HG03571 (cell line): ENCODE results near the gene SLX9.

Experiments
- ATAC-seq: cut with Tn5 transposase; IDR thresholded peaks from one replicate; pipeline ENCODE4 v1.9.1; 2021; ENCODE audit not compliant: unreplicated experiment

SLX9 gene

GRCh38 chr21:44988607-44989536, 49.0 kb downstream of the SLX9 start:
- ATAC-seq, result no peak

GRCh38 chr21:44989537-44989886, 49.7 kb downstream of the SLX9 start:
- no peak for ATAC-seq

- no peak for ATAC-seq
Measured at GRCh38 chr21:44989943-44990780, 50.3 kb downstream of the SLX9 start.

GRCh38 chr21:44990921-44991320, 51.1 kb downstream of the SLX9 start:
- ATAC-seq, result no peak

GRCh38 chr21:44991538-44992483, 52.0 kb downstream of the SLX9 start:
- ATAC-seq, result no peak

GRCh38 chr21:44992608-44993031, 52.8 kb downstream of the SLX9 start:
- ATAC-seq, result no peak

- ATAC-seq, result no peak
Measured at GRCh38 chr21:44993321-44994046, 53.7 kb downstream of the SLX9 start.

- no peak for ATAC-seq
Measured at GRCh38 chr21:44994047-44994694, 54.3 kb downstream of the SLX9 start.

GRCh38 chr21:44994695-44995342, 55.0 kb downstream of the SLX9 start:
- ATAC-seq, result no peak

- no peak for ATAC-seq
Measured at GRCh38 chr21:44995343-44995941, 55.6 kb downstream of the SLX9 start.

- ATAC-seq, result no peak
Measured at GRCh38 chr21:44996096-44996495, 56.3 kb downstream of the SLX9 start.

- ATAC-seq, result no peak
Measured at GRCh38 chr21:44996501-44996921, 56.7 kb downstream of the SLX9 start.

- no peak for ATAC-seq
Measured at GRCh38 chr21:44996983-44997936, 57.4 kb downstream of the SLX9 start.

- no peak for ATAC-seq
Measured at GRCh38 chr21:44998086-44998620, 58.3 kb downstream of the SLX9 start.

- ATAC-seq, result no peak
Measured at GRCh38 chr21:44998621-44999427, 59.0 kb downstream of the SLX9 start.

GRCh38 chr21:44999428-44999971, 59.7 kb downstream of the SLX9 start:
- ATAC-seq, result no peak
